GM12878 (cell line): ENCODE data around the gene DBN1. TPM values are rescaled to one million over a fixed set of nuclear protein-coding genes. Genes with fewer than 3 reads are reported as not detected.

Source experiments
- BHLHE40 ChIP-seq, 2 experiments: fragments of 450-650 bp in 1 of 2; IDR thresholded peaks; 2 replicates each; pipeline ENCODE4 v1.6.1; 2011 to 2017; ENCODE audit warnings: low read depth in 2 of 2, borderline replicate concordance in 1 of 2, improper control_type of control experiment in 1 of 2, low read length in 1 of 2, mild to moderate bottlenecking in 1 of 2
- ETV6 ChIP-seq, 2 experiments: fragments of 450-650 bp in 1 of 2; IDR thresholded peaks in 1 of 2; conservative IDR thresholded peaks in 1 of 2; 2 replicates each; pipeline ENCODE4 v1.6.1; 2014; ENCODE audit warnings: antibody characterized with exemption in 1 of 2, borderline replicate concordance in 1 of 2, low read depth in 1 of 2, mild to moderate bottlenecking in 1 of 2, moderate library complexity in 1 of 2
- GATAD2B ChIP-seq: fragments of 450-650 bp; conservative IDR thresholded peaks from 2 replicates; pipeline ENCODE4 v1.6.1; 2017; ENCODE audit warnings: low read depth, mild to moderate bottlenecking, moderate library complexity
- PAX5 ChIP-seq: IDR thresholded peaks from 2 replicates; pipeline ENCODE4 v1.6.1; 2011; ENCODE audit warnings: low read depth, low read length, borderline replicate concordance
- RCOR1 ChIP-seq: conservative IDR thresholded peaks from 2 replicates; pipeline ENCODE4 v1.6.1; 2012; ENCODE audit warnings: low read depth, low read length, improper control_type of control experiment
- SMC3 ChIP-seq: IDR thresholded peaks from 2 replicates; pipeline ENCODE4 v1.6.1; 2011; ENCODE audit warnings: low read length, improper control_type of control experiment, borderline replicate concordance
- ZBTB11 ChIP-seq: fragments of 450-650 bp; formaldehyde crosslinking; IDR thresholded peaks from 2 replicates; pipeline ENCODE4 v1.5.0; 2022; ENCODE audit warnings: mild to moderate bottlenecking, missing genetic modification characterization
- ZNF274 ChIP-seq: IDR thresholded peaks from one replicate; pipeline ENCODE4 v1.8.0; 2011; ENCODE audit not compliant: insufficient read length, insufficient read depth
- polyA plus RNA-seq, 11 experiments: library from polyadenylated mRNA; depleted of rRNA in 4 of 11; unstranded in 6 of 11; stranded (reverse) in 5 of 11; fragments of >200 nt; fragmentation: Nextera tagmentation in 4 of 11; fragmentation: Illumina TruSeq in 1 of 11; extraction: Ambion mirVana in 4 of 11; extraction: Trizol in 1 of 11; gene quantifications; 1 replicate in 1 of 11; 2 replicates in 10 of 11; pipeline versions ENCODE4 v1.2.1 to v1.2.3, GENCODE V29; 2011 to 2016; ENCODE audit warnings: inconsistent platforms in 2 of 11, missing spikeins in 2 of 11, low read depth in 1 of 11
- total RNA-seq, 4 experiments: library from RNA; depleted of rRNA in 3 of 4; stranded (reverse); fragments of >200 nt in 3 of 4; fragmentation: Illumina TruSeq in 1 of 4; extraction: Trizol in 1 of 4; gene quantifications; 2 replicates each; pipeline versions ENCODE4 v1.2.1 to v1.2.3, GENCODE V29; 2013 to 2021
- TF ChIP-seq, protein P1 (sequence below): IDR thresholded peaks from 2 replicates; pipeline ENCODE4 v1.6.1; 2012; ENCODE audit warnings: mild to moderate bottlenecking, low read depth, low read length

The DBN1 gene
- total and polyA plus RNA-seq, 10 of the 15 experiments (the other 5 are each of a cell fraction or from before 2014, with no cell fraction given): 0.18 to 81.0 (median 27.9) TPM

DNA sequence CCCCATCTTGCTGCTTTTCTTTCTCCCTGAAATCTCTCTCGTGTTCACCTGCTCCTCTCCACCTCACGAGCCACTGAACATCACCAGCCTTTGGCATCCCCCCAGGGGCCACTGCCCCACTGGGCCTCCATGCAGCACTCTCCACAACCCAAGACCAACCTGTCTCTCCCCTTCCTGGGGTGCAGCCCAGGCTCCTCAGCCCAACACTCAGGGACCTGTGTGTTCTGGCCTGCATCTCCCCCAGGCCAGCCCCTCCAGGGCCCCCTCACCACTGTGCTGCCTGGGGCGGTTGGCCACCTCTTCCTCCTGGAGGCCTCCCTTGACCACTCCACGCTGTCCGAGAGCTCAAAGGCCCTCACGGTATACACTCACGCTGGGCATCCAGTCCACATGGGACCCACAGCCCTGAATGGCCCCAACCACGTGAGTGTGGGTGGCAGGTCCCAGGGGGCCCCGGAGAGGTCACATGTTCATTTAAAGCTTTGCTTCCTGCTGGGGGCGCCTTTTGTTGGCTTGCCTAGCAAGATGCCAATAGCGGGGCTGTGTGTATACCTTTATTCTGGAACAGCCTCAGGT, 36.6 kb upstream of the DBN1 start (continued):
- TF ChIP-seq, protein P1, sequence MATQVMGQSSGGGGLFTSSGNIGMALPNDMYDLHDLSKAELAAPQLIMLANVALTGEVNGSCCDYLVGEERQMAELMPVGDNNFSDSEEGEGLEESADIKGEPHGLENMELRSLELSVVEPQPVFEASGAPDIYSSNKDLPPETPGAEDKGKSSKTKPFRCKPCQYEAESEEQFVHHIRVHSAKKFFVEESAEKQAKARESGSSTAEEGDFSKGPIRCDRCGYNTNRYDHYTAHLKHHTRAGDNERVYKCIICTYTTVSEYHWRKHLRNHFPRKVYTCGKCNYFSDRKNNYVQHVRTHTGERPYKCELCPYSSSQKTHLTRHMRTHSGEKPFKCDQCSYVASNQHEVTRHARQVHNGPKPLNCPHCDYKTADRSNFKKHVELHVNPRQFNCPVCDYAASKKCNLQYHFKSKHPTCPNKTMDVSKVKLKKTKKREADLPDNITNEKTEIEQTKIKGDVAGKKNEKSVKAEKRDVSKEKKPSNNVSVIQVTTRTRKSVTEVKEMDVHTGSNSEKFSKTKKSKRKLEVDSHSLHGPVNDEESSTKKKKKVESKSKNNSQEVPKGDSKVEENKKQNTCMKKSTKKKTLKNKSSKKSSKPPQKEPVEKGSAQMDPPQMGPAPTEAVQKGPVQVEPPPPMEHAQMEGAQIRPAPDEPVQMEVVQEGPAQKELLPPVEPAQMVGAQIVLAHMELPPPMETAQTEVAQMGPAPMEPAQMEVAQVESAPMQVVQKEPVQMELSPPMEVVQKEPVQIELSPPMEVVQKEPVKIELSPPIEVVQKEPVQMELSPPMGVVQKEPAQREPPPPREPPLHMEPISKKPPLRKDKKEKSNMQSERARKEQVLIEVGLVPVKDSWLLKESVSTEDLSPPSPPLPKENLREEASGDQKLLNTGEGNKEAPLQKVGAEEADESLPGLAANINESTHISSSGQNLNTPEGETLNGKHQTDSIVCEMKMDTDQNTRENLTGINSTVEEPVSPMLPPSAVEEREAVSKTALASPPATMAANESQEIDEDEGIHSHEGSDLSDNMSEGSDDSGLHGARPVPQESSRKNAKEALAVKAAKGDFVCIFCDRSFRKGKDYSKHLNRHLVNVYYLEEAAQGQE: no peak
- no peak for TF ChIP-seq PAX5
- TF ChIP-seq ETV6 (conservative IDR thresholded peaks at IDR 0.05 in 1 of 2, IDR thresholded peaks at IDR 0.05 in 1 of 2; ENCODE audit: borderline replicate concordance in 1 of 2, low read depth in 1 of 2): 0 out of 4 replicates have a peak, but pooled peaks of 1 of the 2 experiments have one; percentile 17
- peak; percentile 86 to 88 for TF ChIP-seq BHLHE40 (IDR thresholded peaks at IDR 0.05; ENCODE audit: borderline replicate concordance in 1 of 2, low read depth in 2 of 2, low read length in 1 of 2)
- no peak for TF ChIP-seq ZBTB11
- TF ChIP-seq GATAD2B: no peak; the same call in 1 of the 2 replicates
- no peak for TF ChIP-seq RCOR1
- TF ChIP-seq ZNF274: no peak
- no peak; the same call in 1 of the 2 replicates for TF ChIP-seq SMC3
